Measurements from ENCODE around the gene FOSL2.

GRCh38 chr2:28360058-28360717, 32.5 kb upstream of the FOSL2 start:
- no peak for TF ChIP-seq CTCF (IDR thresholded peaks at IDR 0.05)
- no peak for TF ChIP-seq POLR2A (IDR thresholded peaks at IDR 0.05)

Measured in Peyer's patch (tissue), 4 donors.